OCI-LY1 (cell line): ENCODE data around the gene ZNF76.

ENCODE experiments used
- CTCF ChIP-seq: fragments of 200-600 bp; sonication (generic), shearing (Covaris generic); IDR thresholded peaks from 2 replicates; pipeline ENCODE4 v1.5.1; 2017; ENCODE audit warnings: mild to moderate bottlenecking, antibody characterized with exemption, low read length, moderate library complexity, mixed read lengths
- EZH2 ChIP-seq: fragments of 200-600 bp; sonication (generic), shearing (Covaris generic); IDR thresholded peaks from 2 replicates; pipeline ENCODE4 v1.8.0; 2017; ENCODE audit warnings: borderline replicate concordance, mixed run types, mild to moderate bottlenecking, antibody characterized with exemption, low read length, moderate library complexity, mixed read lengths

GRCh38 chr6:35312076-35312800, 52.7 kb downstream of the ZNF76 start:
- no peak for TF ChIP-seq CTCF
- no peak for TF ChIP-seq EZH2
